ENCODE results near the gene AOPEP. TPM values are rescaled to one million over a fixed set of nuclear protein-coding genes. Genes with fewer than 3 reads are reported as not detected.

The AOPEP gene
- total RNA-seq, 4 donors from 2014 or later, result 305 to 458 (median 419) TPM

DNA sequence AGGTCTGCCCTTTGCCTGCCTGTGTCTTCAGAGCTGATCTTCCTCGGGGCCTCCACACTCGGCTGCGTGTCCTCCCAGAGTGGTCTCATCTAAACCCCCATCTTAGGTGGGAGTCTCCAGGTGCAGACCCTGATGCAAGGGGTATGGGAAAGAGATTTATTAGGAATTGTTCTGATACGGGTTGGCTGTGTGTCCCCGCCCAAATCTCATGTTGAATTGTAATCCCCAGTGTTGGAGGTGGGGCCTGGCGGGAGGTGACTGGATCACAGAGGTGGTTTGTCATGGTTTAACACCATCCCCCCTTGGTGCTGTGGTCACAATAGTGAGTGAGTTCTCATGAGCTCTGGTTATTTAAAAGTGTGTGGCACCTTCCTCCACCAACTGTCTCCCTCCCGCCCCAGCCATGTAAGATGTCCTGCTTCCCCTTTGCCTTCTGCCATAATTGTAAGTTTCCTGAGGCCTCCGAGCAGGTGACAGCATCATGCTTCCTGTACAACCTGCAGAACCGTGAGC, 208.4 kb downstream of the AOPEP start:
- H3K4me3 ChIP-seq, result no peak overlapping the region
- no peaks in the 10 kb centered on the region for H3K9me3 ChIP-seq
- peaks cover 12 to 35% (median 23%) of the 10 kb centered on the region in 4 donors for H3K4me1 ChIP-seq
- peaks cover 0 to 3% (median 0%) of the 10 kb centered on the region in 4 donors for H3K36me3 ChIP-seq
- no peak overlapping the region for H3K27ac ChIP-seq (replicated peaks in 1 of 4)
- DNase-seq (ENCODE audit: extremely low spot score), result no peak
- no peak for TF ChIP-seq POLR2A (IDR thresholded peaks at IDR 0.05; ENCODE audit: low read depth)
- no peak for TF ChIP-seq CTCF (IDR thresholded peaks at IDR 0.05)
- no peak for TF ChIP-seq EP300 (IDR thresholded peaks at IDR 0.05)
- no peak for TF ChIP-seq POLR2AphosphoS5 (IDR thresholded peaks at IDR 0.05)
- intact Hi-C loops (cut with DNase I), result loop anchor here (5.0 kb wide), 1 partner anchor 57 kb away; no protein-coding TSS in a partner anchor
- no peaks in the 10 kb centered on the region for H3K27me3 ChIP-seq
- WGBS, result 95% methylated on average over 9 of the region's 9 CpGs

DNA sequence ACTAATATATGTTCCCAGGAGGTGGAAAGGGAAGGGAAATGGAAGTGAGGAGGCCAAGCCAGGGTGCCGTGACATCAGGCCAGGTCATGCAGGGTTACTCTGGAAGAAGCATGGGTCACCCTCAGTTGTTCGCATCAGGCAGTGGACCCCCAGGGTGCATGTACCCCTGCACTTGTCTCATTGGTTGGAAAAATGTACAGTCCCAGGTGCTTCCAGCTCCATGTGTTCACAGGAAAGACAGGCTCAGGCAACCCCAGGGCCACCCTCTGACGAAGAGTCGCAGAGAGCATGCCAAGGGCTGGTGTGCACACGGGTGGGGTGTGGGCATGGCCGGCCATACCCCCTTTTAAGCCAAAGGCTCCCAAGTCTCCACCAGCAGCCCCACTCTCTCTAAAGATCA, 208.9 kb downstream of the AOPEP start:
- DNase-seq (ENCODE audit: extremely low spot score), result no peak
- Histone ChIP-seq H3K27me3 (no peaks in the 10 kb centered on the region), H3K9me3 (no peaks in the 10 kb centered on the region), H3K36me3 (peaks cover 0 to 3% (median 0%) of the 10 kb centered on the region in 4 donors), H3K4me1 (peaks cover 11 to 35% (median 23%) of the 10 kb centered on the region in 4 donors), H3K27ac (replicated peaks in 1 of 4) (no peak overlapping the region), H3K4me3 (no peak overlapping the region)
- TF ChIP-seq POLR2AphosphoS5 (IDR thresholded peaks at IDR 0.05) (no peak), EP300 (IDR thresholded peaks at IDR 0.05) (no peak), CTCF (IDR thresholded peaks at IDR 0.05) (no peak), POLR2A (IDR thresholded peaks at IDR 0.05; ENCODE audit: low read depth) (no peak)
- intact Hi-C loops (cut with DNase I), result loop anchor here (5.0 kb wide), 1 partner anchor 57 kb away; no protein-coding TSS in a partner anchor
- 100% methylated on average over 6 of the region's 6 CpGs for WGBS

- WGBS, result 84% methylated on average over 3 of the region's 3 CpGs
- DNase-seq (ENCODE audit: extremely low spot score), result no peak
- no peaks in the 10 kb centered on the region for H3K27me3 ChIP-seq
- peaks cover 17 to 41% (median 31%) of the 10 kb centered on the region in 4 donors for H3K4me1 ChIP-seq
- H3K27ac ChIP-seq (replicated peaks in 1 of 4), result no peak overlapping the region
- TF ChIP-seq EP300 (IDR thresholded peaks at IDR 0.05), result no peak
- no peak for TF ChIP-seq POLR2AphosphoS5 (IDR thresholded peaks at IDR 0.05)
- TF ChIP-seq CTCF (IDR thresholded peaks at IDR 0.05), result no peak
- no peak for TF ChIP-seq POLR2A (IDR thresholded peaks at IDR 0.05; ENCODE audit: low read depth)
- no peaks in the 10 kb centered on the region for H3K9me3 ChIP-seq
- intact Hi-C loops (cut with DNase I), result loop anchor here (5.0 kb wide), 1 partner anchor 56 kb away; no protein-coding TSS in a partner anchor
- peaks cover 0 to 3% (median 0%) of the 10 kb centered on the region in 4 donors for H3K36me3 ChIP-seq
- no peak overlapping the region for H3K4me3 ChIP-seq
Observed at GRCh38 chr9:94936419-94936818, 209.9 kb downstream of the AOPEP start.

GRCh38 chr9:94937214-94937903, 210.9 kb downstream of the AOPEP start:
- intact Hi-C loops (cut with DNase I), result loop anchor here (5.0 kb wide), 1 partner anchor 55 kb away; no protein-coding TSS in a partner anchor
- 99% methylated on average over 6 of the region's 6 CpGs for whole genome bisulfite sequencing
- Histone ChIP-seq H3K4me1 (peaks cover 22 to 47% (median 35%) of the 10 kb centered on the region in 4 donors), H3K27ac (replicated peaks in 1 of 4) (peak overlapping the region in 3 of 4 donors; percentile 7 to 26 (median 12)), H3K27me3 (no peaks in the 10 kb centered on the region), H3K36me3 (peaks cover 0 to 3% (median 0%) of the 10 kb centered on the region in 4 donors), H3K4me3 (no peak overlapping the region), H3K9me3 (no peaks in the 10 kb centered on the region)
- DNase-seq (ENCODE audit: extremely low spot score), result no peak
- TF ChIP-seq EP300 (IDR thresholded peaks at IDR 0.05), result no peak
- TF ChIP-seq POLR2A (IDR thresholded peaks at IDR 0.05; ENCODE audit: low read depth), result no peak
- TF ChIP-seq POLR2AphosphoS5 (IDR thresholded peaks at IDR 0.05), result peak in 1 of 2 donors; percentile 62
- no peak for TF ChIP-seq CTCF (IDR thresholded peaks at IDR 0.05)

Data from esophagus muscularis mucosa (tissue), 4 donors.